MM.1S (cell line): Measurements from ENCODE around the gene MACROD2.

Experiments used
- DNase-seq: peaks from one replicate; pipeline ENCODE4 v3.0.0-alpha.2; 2015
- H2AFZ ChIP-seq: fragments of 300-600 bp; sonication (generic); 2 replicates; pipeline ENCODE4 v1.6.0; 2016; ENCODE audit warnings: antibody characterized with exemption, low read length
- H3F3A ChIP-seq: fragments of 300-600 bp; sonication (generic); 2 replicates; pipeline ENCODE4 v1.6.1; 2016; ENCODE audit warnings: mild to moderate bottlenecking, antibody characterized with exemption, low read length, moderate library complexity, mixed read lengths; ENCODE audit not compliant: insufficient read depth
- H3K27ac ChIP-seq: fragments of 300-600 bp; sonication (generic); 2 replicates; pipeline ENCODE4 v1.5.1; 2016; ENCODE audit warnings: mild to moderate bottlenecking, low read length
- H3K27me3 ChIP-seq: fragments of 300-600 bp; sonication (generic); replicated peaks from 2 replicates; pipeline ENCODE4 v1.6.0; 2016; ENCODE audit warnings: low read length; ENCODE audit not compliant: insufficient read depth
- H3K36me3 ChIP-seq: fragments of 300-600 bp; sonication (generic); replicated peaks from 2 replicates; pipeline ENCODE4 v1.6.1; 2016; ENCODE audit warnings: mild to moderate bottlenecking, low read length, mixed read lengths; ENCODE audit not compliant: insufficient read depth
- H3K4me1 ChIP-seq: fragments of 300-600 bp; sonication (generic); 2 replicates; pipeline ENCODE4 v1.6.1; 2016; ENCODE audit warnings: low read length, mixed read lengths
- H3K4me2 ChIP-seq: fragments of 300-600 bp; sonication (generic); 2 replicates; pipeline ENCODE4 v1.6.0; 2016; ENCODE audit warnings: low read depth, low read length
- H3K4me3 ChIP-seq: fragments of 300-600 bp; sonication (generic); 2 replicates; pipeline ENCODE4 v1.5.1; 2016; ENCODE audit warnings: low read length, mixed read lengths
- H3K79me2 ChIP-seq: fragments of 300-600 bp; sonication (generic); 2 replicates; pipeline ENCODE4 v1.6.1; 2016; ENCODE audit warnings: mixed run types, low read length, mixed read lengths
- H3K9ac ChIP-seq: fragments of 300-600 bp; sonication (generic); 2 replicates; pipeline ENCODE4 v1.6.1; 2016; ENCODE audit warnings: low read length, mixed read lengths
- H3K9me2 ChIP-seq: fragments of 300-600 bp; sonication (generic); replicated peaks from 2 replicates; pipeline ENCODE4 v1.6.1; 2016; ENCODE audit warnings: mild to moderate bottlenecking, low read length, mixed read lengths; ENCODE audit not compliant: insufficient read depth
- H3K9me3 ChIP-seq: fragments of 300-600 bp; sonication (generic); replicated peaks from 2 replicates; pipeline ENCODE4 v1.6.1; 2016; ENCODE audit warnings: mild to moderate bottlenecking, low read length, mixed read lengths; ENCODE audit not compliant: insufficient read depth
- H4K20me1 ChIP-seq: fragments of 300-600 bp; sonication (generic); 2 replicates; pipeline ENCODE4 v1.6.1; 2016; ENCODE audit warnings: mild to moderate bottlenecking, low read length, moderate library complexity, mixed read lengths; ENCODE audit not compliant: insufficient read depth
- CTCF ChIP-seq: fragments of 300-600 bp; sonication (generic); IDR thresholded peaks from 2 replicates; pipeline ENCODE4 v1.5.1; 2016; ENCODE audit warnings: antibody characterized with exemption, low read length, mixed read lengths
- EZH2 ChIP-seq: fragments of 300-600 bp; sonication (generic); optimal IDR thresholded peaks from 2 replicates; pipeline ENCODE3; 2017; ENCODE audit warnings: low read depth, mild to moderate bottlenecking, antibody characterized with exemption, low read length, mixed read lengths
- EZH2phosphoT487 ChIP-seq: fragments of 300-600 bp; sonication (generic); IDR thresholded peaks from 2 replicates; pipeline ENCODE4 v1.6.1; 2018; ENCODE audit warnings: antibody characterized with exemption, low read length

The MACROD2 gene

GRCh38 chr20:14583413-14583812 lies 588.1 kb downstream of the MACROD2 start:
- H3K4me2 ChIP-seq: no peak overlapping the region
- no peaks in the 10 kb centered on the region for H3K9me3 ChIP-seq
- H3K4me3 ChIP-seq: no peak overlapping the region
- H3K27me3 ChIP-seq: no peaks in the 10 kb centered on the region
- H3K36me3 ChIP-seq: no peaks in the 10 kb centered on the region
- H3K4me1 ChIP-seq: no peaks in the 10 kb centered on the region
- no peak for TF ChIP-seq EZH2
- TF ChIP-seq EZH2phosphoT487: no peak
- no peak for TF ChIP-seq CTCF
- H3K79me2 ChIP-seq: no peaks in the 10 kb centered on the region
- no peaks in the 10 kb centered on the region for H3K9me2 ChIP-seq
- DNase-seq: no peak
- H4K20me1 ChIP-seq: no peaks in the 10 kb centered on the region
- no peak overlapping the region for H2AFZ ChIP-seq
- no peak overlapping the region for H3K9ac ChIP-seq
- H3K27ac ChIP-seq: no peak overlapping the region
- no peaks in the 10 kb centered on the region for H3F3A ChIP-seq

- no peak for DNase-seq
- no peaks in the 10 kb centered on the region for H3K79me2 ChIP-seq
Observed at GRCh38 chr20:14589383-14589782, 594.1 kb downstream of the MACROD2 start.

GRCh38 chr20:14595051-14595450 lies 599.7 kb downstream of the MACROD2 start:
- TF ChIP-seq EZH2phosphoT487: no peak
- no peak for TF ChIP-seq EZH2
- TF ChIP-seq CTCF: no peak
- no peaks in the 10 kb centered on the region for H3K4me1 ChIP-seq
- H3K9me3 ChIP-seq: no peaks in the 10 kb centered on the region
- H3K4me3 ChIP-seq: no peak overlapping the region
- no peaks in the 10 kb centered on the region for H3K36me3 ChIP-seq
- no peaks in the 10 kb centered on the region for H3K9me2 ChIP-seq
- no peak overlapping the region for H3K27ac ChIP-seq
- DNase-seq: no peak
- no peak overlapping the region for H3K9ac ChIP-seq
- H3K79me2 ChIP-seq: no peaks in the 10 kb centered on the region
- no peak overlapping the region for H3K4me2 ChIP-seq
- no peak overlapping the region for H2AFZ ChIP-seq
- no peaks in the 10 kb centered on the region for H4K20me1 ChIP-seq
- H3F3A ChIP-seq: no peaks in the 10 kb centered on the region
- no peaks in the 10 kb centered on the region for H3K27me3 ChIP-seq

More at GRCh38 chr20:14589383-14589782, 594.1 kb downstream of the MACROD2 start:
- Histone ChIP-seq H3K27me3 (no peaks in the 10 kb centered on the region), H3K9ac (no peak overlapping the region), H3K36me3 (no peaks in the 10 kb centered on the region), H3K4me1 (no peaks in the 10 kb centered on the region), H2AFZ (no peak overlapping the region), H3K27ac (no peak overlapping the region), H3K9me3 (no peaks in the 10 kb centered on the region), H3K4me2 (no peak overlapping the region), H3K4me3 (no peak overlapping the region), H3K9me2 (no peaks in the 10 kb centered on the region), H4K20me1 (no peaks in the 10 kb centered on the region), H3F3A (no peaks in the 10 kb centered on the region)
- TF ChIP-seq EZH2: no peak
- no peak for TF ChIP-seq CTCF
- TF ChIP-seq EZH2phosphoT487: no peak
